Right lobe of liver (tissue), 6 donors: Measurements from ENCODE around the gene HIP1. TPM values are rescaled to one million over a fixed set of nuclear protein-coding genes. Genes with fewer than 3 reads are reported as not detected.

Experiments used
- ATAC-seq, 4 donors: fragments of 200-7000 bp; cut with Tn5 transposase; one replicate each; pipeline ENCODE4 v1.9.1; 2020; ENCODE audit warnings: mild to moderate bottlenecking in 4 of 4, moderate library complexity in 4 of 4
- DNase-seq, 3 donors: peaks; one replicate each; pipeline ENCODE4 v3.0.0-alpha.2; 2020
- H3K27ac ChIP-seq, 3 donors: fragments of 200-600 bp; one replicate each; pipeline ENCODE4 v1.8.0; 2022
- H3K27me3 ChIP-seq, 2 donors: fragments of 200-600 bp; one replicate each; pipeline ENCODE4 v1.8.0; 2022
- H3K36me3 ChIP-seq, 4 donors: fragments of 200-600 bp; sonication (generic) in 1 of 4; one replicate each; pipeline versions ENCODE4 v1.5.1 to v1.8.0; 2017 to 2022; ENCODE audit warnings: control low read depth in 1 of 4
- H3K4me1 ChIP-seq, 4 donors: fragments of 200-600 bp; sonication (generic) in 1 of 4; one replicate each; pipeline versions ENCODE4 v1.5.1 to v1.8.0; 2017 to 2022; ENCODE audit warnings: control low read depth in 1 of 4
- H3K4me3 ChIP-seq, 3 donors: fragments of 200-600 bp; one replicate each; pipeline ENCODE4 v1.8.0; 2022
- H3K9me3 ChIP-seq, 4 donors: fragments of 200-600 bp; sonication (generic) in 1 of 4; one replicate each; pipeline versions ENCODE4 v1.5.1 to v1.8.0; 2017 to 2022; ENCODE audit warnings: control low read depth in 1 of 4
- CTCF ChIP-seq, 4 donors: fragments of 200-600 bp in 3 of 4; fragments of 450-650 bp in 1 of 4; IDR thresholded peaks; one replicate each; pipeline versions ENCODE4 v1.5.1 to v1.8.0; 2016 to 2022; ENCODE audit warnings: antibody characterized with exemption in 4 of 4, mild to moderate bottlenecking in 2 of 4
- POLR2A ChIP-seq: fragments of 450-650 bp; IDR thresholded peaks from one replicate; pipeline ENCODE4 v1.6.1; 2017; ENCODE audit warnings: antibody characterized with exemption, mild to moderate bottlenecking
- WGBS: methylation state at CpG from one replicate; pipeline ENCODE4 v1.1.6; 2018; ENCODE audit warnings: low coverage, low lambda C conversion rate; ENCODE audit not compliant: insufficient coverage; ENCODE audit errors: missing lambda C conversion rate; 5-methylcytosine and 5-hydroxymethylcytosine counted together
- intact Hi-C, 2 donors: fragments of 100-400 bp; cut with DNase I; formaldehyde crosslinking; loops; one replicate each; pipeline versions ENCODE4 v1.11.2 to v1.14.1; 2022
- total RNA-seq, 6 experiments: library from RNA; depleted of rRNA in 2 of 6; stranded (reverse); fragments of >200 nt in 2 of 6; fragmentation: NEBNext Ultra II Directional in 3 of 6; extraction: Animal tissue kit (Norgen Biotek cat#: 25700) in 3 of 6; gene quantifications; one replicate each; pipeline versions ENCODE4 v1.1.0 to v1.2.4, GENCODE V29; 2016 to 2023
- donor health status: DM: no; HTN: yes; CAD: no.
- donor health status: DM: no; HTN: no; CAD: no.
- donor health status: DM: no; HTN: no; CAD: no.
- donor health status: DM: no; HTN: yes; CAD: no.
- donor health status: DM: no; HTN: yes; CAD: no.

HIP1 gene
- total RNA-seq, 6 experiments from 2014 or later, result 17.6 to 23.0 (median 18.8) TPM

GRCh38 chr7:75631711-75632110 lies 107.0 kb downstream of the HIP1 start:
- DNase-seq, result no peak
- intact Hi-C loops, result no loop called here
- WGBS, result 74% methylated on average over 7 of the region's 9 CpGs

GRCh38 chr7:75630549-75630948 lies 108.2 kb downstream of the HIP1 start:
- ATAC-seq (no peak), DNase-seq (no peak)
- no peaks in the 10 kb centered on the region for H3K27me3 ChIP-seq
- TF ChIP-seq POLR2A (no peak), CTCF (IDR thresholded peaks at IDR 0.05) (no peak)
- H3K4me1 ChIP-seq, result no peaks in the 10 kb centered on the region
- H3K36me3 ChIP-seq, result no peaks in the 10 kb centered on the region
- intact Hi-C loops, result no loop called here
- H3K9me3 ChIP-seq, result no peaks in the 10 kb centered on the region
- 73% methylated on average over 2 of the region's 3 CpGs for WGBS
- no peak overlapping the region for H3K4me3 ChIP-seq
- no peak overlapping the region for H3K27ac ChIP-seq

More at GRCh38 chr7:75631711-75632110, 107.0 kb downstream of the HIP1 start:
- Histone ChIP-seq H3K27ac (no peak overlapping the region), H3K4me3 (no peak overlapping the region), H3K4me1 (no peaks in the 10 kb centered on the region), H3K27me3 (no peaks in the 10 kb centered on the region), H3K9me3 (no peaks in the 10 kb centered on the region), H3K36me3 (no peaks in the 10 kb centered on the region)
- TF ChIP-seq POLR2A (no peak), CTCF (IDR thresholded peaks at IDR 0.05) (no peak)
- no peak for ATAC-seq

- 92% methylated on average over 5 of the region's 8 CpGs for WGBS
- Histone ChIP-seq H3K4me1 (no peaks in the 10 kb centered on the region), H3K9me3 (no peaks in the 10 kb centered on the region), H3K36me3 (no peaks in the 10 kb centered on the region), H3K27ac (no peak overlapping the region), H3K4me3 (no peak overlapping the region), H3K27me3 (no peaks in the 10 kb centered on the region)
- intact Hi-C loops, result no loop called here
- ATAC-seq (no peak), DNase-seq (no peak)
- TF ChIP-seq CTCF (IDR thresholded peaks at IDR 0.05) (no peak), POLR2A (no peak)
Observed at GRCh38 chr7:75629044-75629443, 109.7 kb downstream of the HIP1 start.

- DNase-seq (no peak), ATAC-seq (no peak)
- Histone ChIP-seq H3K4me3 (no peak overlapping the region), H3K4me1 (no peaks in the 10 kb centered on the region), H3K36me3 (no peaks in the 10 kb centered on the region), H3K27me3 (no peaks in the 10 kb centered on the region), H3K9me3 (no peaks in the 10 kb centered on the region), H3K27ac (no peak overlapping the region)
- TF ChIP-seq CTCF (IDR thresholded peaks at IDR 0.05) (no peak), POLR2A (no peak)
- intact Hi-C loops, result no loop called here
Observed at GRCh38 chr7:75628055-75628454, 110.7 kb downstream of the HIP1 start.

- intact Hi-C loops, result no loop called here
- no peak for TF ChIP-seq CTCF (IDR thresholded peaks at IDR 0.05)
- TF ChIP-seq POLR2A, result no peak
- DNase-seq, result no peak
- Histone ChIP-seq H3K27me3 (no peaks in the 10 kb centered on the region), H3K27ac (no peak overlapping the region), H3K36me3 (no peaks in the 10 kb centered on the region), H3K4me3 (no peak overlapping the region), H3K9me3 (no peaks in the 10 kb centered on the region), H3K4me1 (no peaks in the 10 kb centered on the region)
- ATAC-seq, result no peak
- WGBS, result no CpG with 5 or more reads among the region's 2 CpGs
Observed at GRCh38 chr7:75626954-75627353, 111.8 kb downstream of the HIP1 start.
